ENCODE results near the gene CDH2.

- TF ChIP-seq, protein P1, sequence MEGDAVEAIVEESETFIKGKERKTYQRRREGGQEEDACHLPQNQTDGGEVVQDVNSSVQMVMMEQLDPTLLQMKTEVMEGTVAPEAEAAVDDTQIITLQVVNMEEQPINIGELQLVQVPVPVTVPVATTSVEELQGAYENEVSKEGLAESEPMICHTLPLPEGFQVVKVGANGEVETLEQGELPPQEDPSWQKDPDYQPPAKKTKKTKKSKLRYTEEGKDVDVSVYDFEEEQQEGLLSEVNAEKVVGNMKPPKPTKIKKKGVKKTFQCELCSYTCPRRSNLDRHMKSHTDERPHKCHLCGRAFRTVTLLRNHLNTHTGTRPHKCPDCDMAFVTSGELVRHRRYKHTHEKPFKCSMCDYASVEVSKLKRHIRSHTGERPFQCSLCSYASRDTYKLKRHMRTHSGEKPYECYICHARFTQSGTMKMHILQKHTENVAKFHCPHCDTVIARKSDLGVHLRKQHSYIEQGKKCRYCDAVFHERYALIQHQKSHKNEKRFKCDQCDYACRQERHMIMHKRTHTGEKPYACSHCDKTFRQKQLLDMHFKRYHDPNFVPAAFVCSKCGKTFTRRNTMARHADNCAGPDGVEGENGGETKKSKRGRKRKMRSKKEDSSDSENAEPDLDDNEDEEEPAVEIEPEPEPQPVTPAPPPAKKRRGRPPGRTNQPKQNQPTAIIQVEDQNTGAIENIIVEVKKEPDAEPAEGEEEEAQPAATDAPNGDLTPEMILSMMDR (conservative IDR thresholded peaks at IDR 0.05 in 1 of 2, IDR thresholded peaks at IDR 0.05 in 1 of 2; ENCODE audit: extremely low read depth in 1 of 2, insufficient read depth in 1 of 2, low read depth in 1 of 2, low read length in 2 of 2) = no peak
- no peak for TF ChIP-seq EZH2 (IDR thresholded peaks at IDR 0.05; ENCODE audit: borderline replicate concordance, low read length)
These were observed 131.1 kb downstream of the CDH2 start for GRCh38 chr18:28045880-28046279.
